Dermis blood vessel endothelial cell (primary cell): ENCODE results near the gene DNLZ. TPM values are rescaled to one million over a fixed set of nuclear protein-coding genes. Genes with fewer than 3 reads are reported as not detected.
"Not testable (repeated sequence)": the region's sequence is repeated elsewhere in the genome, so short reads cannot be mapped to it uniquely, and the experiment has no call there.

Experiments
- DNase-seq: peaks from one replicate; pipeline ENCODE4 v3.0.0; 2010
- total RNA-seq: library from RNA; depleted of rRNA; stranded (reverse); fragments of >200 nt; gene quantifications from 2 replicates; pipeline ENCODE4 v1.2.3, GENCODE V29; 2014

Gene DNLZ
- total RNA-seq, 1 donor from 2014 or later: 34.5 TPM

DNA sequence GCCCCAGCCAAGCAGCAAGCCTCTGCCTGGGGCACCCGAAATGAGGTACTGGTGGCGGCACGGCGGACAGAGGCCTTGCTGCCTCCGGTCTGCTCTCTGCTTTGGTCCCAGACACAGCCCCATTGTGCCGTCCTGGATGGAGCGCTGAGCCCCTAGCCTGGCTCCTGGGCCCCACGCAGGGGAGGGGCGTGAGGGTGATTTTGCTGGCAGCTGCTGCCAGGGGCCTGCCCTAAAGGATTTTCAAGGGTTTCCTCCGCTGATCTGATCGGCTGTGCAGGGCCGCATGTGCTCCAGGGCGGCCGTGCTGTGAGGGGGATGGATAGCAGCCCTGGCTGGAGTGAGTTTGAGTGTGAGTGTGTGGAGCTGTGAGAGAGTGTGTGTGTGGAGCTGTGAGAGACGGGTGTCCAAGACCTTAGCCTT, 34.9 kb downstream of the DNLZ start:
- DNase-seq: peak; percentile 41

- DNase-seq: peak; percentile 13
These were observed 35.4 kb downstream of the DNLZ start for GRCh38 chr9:136328011-136328621.

DNA sequence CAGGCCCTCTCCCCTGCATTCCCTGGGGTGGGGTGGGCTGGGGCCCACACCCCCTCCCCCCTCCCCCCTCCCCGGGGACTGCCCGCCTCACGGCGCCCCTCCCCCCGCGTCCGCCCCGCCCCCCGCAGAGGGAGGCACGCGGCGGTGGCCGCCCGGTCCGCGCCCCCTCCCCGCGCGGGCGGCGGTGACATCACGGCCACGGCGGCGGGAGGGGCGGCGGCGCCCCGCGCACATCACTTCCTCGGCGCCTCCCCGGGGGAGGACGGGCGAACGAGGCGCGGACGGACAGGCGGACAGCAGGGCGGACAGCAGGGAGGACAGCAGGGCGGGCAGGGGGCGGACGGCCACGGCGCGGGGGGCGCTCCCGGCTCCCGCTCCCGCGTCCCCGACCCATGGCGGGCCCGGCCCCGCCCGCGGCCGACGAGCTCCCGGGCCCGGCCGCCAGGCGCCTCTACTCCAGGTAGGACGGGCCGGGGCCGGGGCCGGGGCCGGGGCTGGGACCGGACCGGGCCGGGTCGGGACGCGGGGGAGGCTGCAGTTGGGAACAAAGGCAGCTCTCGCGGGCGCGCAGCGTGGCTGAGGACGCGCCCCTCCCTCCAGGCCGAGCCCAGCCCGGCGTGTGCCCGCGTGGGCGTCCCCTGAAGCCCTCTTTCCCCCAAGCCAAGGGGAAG, 36.1 kb downstream of the DNLZ start, which contains the start of gene GPSM1:
GPSM1 (plus strand) TSS at position 236 of the 671 bp plus-strand sequence; CDS start at position 393, 157 bp downstream.
- peak; percentile 73 for DNase-seq

- DNase-seq: no peak
These were observed 36.7 kb downstream of the DNLZ start for GRCh38 chr9:136326761-136327303.

- peak; percentile 37 for DNase-seq
These were observed 37.3 kb downstream of the DNLZ start for GRCh38 chr9:136326061-136326760.

GRCh38 chr9:136325358-136325757, 38.2 kb downstream of the DNLZ start:
- DNase-seq: no peak

DNA sequence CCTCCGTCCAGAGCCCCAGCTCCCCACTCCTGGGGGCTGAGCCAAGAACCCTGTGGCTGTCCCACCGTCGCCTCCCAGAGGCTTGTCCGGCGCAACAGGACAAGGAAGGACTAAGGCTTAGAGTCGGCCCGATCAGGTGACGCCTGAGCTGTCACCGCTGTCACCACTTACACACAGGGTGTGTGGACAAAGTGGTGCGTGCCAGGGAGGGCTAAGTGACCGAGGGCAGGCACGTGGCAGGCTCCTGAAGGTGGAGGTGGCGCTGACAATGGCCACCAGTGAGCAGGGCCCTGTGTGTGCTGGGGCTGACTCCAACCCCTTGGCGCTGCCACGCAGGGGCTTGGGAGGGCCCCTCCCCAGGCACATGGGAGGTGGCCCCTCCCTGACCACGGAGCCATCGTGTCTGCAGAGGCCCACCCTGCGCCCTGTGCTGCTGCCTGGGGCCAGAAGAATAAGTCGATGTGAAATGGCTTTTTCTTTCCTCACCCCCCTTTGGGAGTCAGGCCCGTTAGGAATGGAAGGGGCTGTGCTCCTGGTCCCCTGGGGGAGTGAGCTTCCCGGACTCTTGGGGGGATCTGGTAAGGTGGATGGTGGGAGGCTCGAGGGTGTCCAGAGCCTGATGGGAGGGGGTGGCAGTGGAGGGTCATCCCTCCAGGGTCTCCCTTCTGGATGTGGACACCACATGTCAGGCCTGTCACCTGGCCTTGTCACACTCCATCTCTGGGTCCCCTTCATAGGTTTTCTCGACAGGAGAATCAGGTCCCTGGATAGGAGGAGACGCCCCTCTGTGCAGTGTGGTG, 38.8 kb downstream of the DNLZ start:
- DNase-seq: no peak

DNA sequence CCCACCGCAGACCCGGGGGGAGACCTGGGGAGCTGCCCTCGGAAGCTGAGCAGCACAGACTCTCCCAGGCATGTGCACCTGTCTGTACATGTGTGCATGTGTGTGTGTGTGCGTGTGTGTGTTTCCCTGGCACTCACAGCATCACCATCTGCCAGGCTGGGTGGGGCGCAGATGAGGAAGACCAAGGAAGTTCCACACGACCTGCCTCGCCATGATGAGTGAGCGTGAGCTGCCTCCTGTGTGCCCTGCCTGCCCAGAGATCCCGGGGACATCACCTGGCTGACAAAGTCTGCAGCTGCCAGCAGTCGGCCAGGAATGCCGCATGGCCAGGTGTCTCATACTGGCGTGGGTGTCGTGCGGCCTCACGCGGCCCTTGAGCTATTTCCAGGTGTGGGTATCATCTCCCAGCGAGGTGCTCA, 40.2 kb downstream of the DNLZ start:
- DNase-seq: no peak

- no peak for DNase-seq
These were observed 40.7 kb downstream of the DNLZ start for GRCh38 chr9:136322756-136323330.

DNA sequence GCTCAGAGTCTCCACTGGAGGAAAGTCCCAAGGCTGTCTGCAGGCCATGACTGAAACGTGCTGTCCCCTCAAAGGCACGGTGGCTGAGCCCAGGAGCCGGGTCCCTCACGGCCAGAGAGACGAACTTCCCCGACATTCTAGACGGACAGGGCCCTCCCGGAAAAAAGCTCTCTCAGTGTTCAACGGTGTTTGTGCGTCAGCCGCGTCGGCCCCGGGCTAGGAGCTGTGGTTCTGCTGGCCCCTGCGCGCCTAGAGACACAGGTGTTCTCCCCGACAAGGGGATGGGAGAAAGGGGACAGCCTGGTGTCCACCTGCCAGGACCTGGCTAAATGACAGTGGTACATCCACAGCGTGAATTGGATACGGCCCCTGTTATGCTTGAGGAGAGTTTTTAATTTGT, 42.0 kb downstream of the DNLZ start:
- no peak for DNase-seq

DNA sequence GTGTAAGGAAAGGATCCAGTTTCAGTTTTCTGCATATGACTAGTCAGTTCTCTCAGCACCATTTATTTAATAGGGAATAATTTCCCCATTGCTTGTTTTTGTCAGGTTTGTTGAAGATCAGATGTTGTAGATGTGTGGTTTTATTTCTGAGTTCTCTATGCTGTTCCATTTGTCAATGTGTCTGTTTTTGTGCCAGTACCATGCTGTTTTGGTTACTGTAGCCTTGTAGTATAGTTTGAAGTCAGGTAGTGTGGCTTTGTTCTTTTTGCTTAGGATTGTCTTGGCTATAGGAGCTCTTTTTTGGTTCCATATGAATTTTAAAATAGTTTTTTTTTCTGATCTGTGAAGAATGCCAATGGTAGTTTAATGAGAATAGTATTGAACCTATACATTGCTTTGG, 42.6 kb downstream of the DNLZ start:
- not testable (repeated sequence) for DNase-seq

DNA sequence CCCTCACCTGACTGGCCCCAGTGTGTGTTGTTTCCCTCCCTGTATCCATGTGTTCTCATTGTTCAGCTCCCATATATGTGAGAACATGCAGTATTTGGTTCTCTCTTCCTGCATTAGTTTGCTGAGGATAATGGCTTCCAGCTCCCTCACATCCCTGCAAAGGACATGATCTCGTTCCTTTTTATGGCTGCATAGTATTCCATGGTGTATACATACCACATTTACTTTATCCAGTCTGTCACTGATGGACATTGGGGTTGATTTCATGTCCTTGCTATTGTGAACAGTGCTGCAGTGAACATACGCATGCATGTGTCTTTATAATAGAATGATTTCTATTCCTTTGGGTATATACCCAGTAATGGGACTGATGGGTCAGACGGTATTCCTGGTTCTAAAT, 43.6 kb downstream of the DNLZ start:
- DNase-seq: not testable (repeated sequence)

DNA sequence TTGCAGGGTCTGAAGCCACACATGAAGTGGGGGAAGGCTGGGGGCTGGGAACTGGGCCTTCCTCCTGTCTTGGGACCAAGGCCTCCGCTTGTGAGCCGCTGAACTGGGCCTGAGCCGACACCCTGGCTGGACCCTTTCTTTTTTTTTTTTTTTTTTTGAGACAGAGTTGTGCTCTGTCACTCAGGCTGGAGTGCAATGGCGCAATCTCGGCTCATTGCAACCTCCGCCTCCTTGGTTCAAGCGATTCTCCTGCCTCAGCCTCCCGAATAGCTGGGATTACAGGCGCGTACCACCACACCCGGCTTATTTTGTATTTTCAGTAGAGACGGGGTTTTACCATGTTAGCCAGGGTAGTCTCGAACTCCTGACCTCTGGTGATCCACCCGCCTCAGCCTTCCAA, 44.3 kb downstream of the DNLZ start:
- DNase-seq: not testable (repeated sequence)

GRCh38 chr9:136318776-136319241, 44.7 kb downstream of the DNLZ start:
- no peak for DNase-seq

DNA sequence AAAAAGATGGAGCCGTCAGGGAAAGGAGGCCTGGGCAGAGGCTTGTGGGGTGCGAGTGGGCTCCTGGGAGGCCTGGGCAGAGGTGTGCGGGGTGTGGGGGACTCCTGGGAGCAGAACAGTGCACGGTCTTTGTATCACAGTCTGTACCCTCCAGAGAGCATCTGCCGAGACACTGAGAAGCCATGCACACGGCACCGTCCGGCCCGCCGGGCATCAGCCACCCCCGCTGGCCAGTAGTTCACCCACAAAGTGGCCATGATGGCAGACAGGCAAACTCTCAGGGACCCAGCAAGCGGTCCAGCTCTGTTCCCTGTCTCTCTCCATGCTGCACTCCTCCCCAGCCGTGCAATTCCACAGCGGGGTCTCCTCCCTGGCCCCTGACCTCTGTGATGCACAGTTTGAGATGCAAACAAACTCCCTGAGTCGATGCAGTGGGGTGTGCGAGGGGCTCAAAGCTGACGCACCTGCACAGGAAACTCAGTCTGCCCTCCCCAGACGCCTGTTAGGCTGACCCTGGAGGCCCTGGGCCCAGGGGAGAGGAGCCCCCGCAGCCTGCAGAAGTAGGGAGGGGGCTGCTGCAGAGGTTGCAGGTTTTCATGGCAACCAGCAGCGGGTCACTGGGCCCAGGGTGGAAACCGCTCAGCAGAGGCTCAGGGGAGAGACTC, 45.3 kb downstream of the DNLZ start:
- DNase-seq: no peak

- DNase-seq: no peak
These were observed 45.8 kb downstream of the DNLZ start for GRCh38 chr9:136317695-136318094.

- no peak for DNase-seq
These were observed 46.5 kb downstream of the DNLZ start for GRCh38 chr9:136316896-136317676.

DNA sequence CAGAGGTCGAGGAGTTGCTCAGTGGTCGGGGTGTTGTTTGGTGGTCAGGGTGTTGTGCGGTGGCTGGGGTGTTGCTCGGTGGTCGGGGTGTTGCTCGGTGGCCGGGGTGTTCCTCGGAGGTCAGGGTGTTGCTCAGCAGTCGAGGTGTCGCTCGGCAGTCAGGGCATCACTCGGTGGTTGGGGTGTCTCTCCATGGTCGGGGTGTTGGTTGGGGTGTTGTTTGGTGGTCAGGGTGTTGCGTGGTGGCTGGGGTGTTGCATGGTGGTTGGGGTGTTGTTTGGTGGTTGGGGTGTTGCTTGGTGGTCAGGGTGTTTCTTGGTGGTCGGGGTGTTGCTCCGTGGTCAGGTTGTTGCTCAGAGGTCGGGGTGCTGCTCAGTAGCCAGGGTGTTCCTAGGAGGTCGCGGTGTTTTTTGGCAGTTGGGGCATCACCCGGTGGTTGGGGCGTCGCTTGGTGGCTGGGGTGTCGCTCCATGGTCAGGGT, 47.2 kb downstream of the DNLZ start:
- no peak for DNase-seq

GRCh38 chr9:136314944-136315343, 48.6 kb downstream of the DNLZ start:
- no peak for DNase-seq

DNA sequence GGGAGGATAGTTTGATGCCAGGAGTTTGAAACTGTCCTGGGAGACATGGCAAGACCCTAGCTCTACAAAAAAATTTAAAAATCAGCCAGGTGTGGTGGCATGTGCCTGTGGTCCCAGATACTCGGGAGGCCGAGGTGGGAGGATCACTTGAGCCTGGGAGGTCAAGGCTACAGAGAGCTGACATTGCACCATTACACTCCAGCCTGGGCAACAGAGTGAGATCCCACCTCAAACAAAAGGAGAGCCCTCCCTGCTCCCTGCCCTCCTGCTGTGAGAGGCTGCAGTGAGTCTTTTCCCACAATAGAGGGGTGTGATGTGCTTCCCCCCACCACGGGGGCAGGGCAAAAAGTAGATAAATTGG, 49.5 kb downstream of the DNLZ start:
- DNase-seq: no peak
